OCI-LY1 (cell line): ENCODE results near the gene TXNL1.

Source experiments
- H2AFZ ChIP-seq: fragments of 200-600 bp; sonication (generic), shearing (Covaris generic); 2 replicates; pipeline ENCODE4 v1.6.0; 2014; ENCODE audit warnings: antibody characterized with exemption, mild to moderate bottlenecking, low read length
- H3F3A ChIP-seq: fragments of 200-600 bp; sonication (generic), shearing (Covaris generic); 2 replicates; pipeline ENCODE4 v1.6.0; 2014; ENCODE audit warnings: mild to moderate bottlenecking, antibody characterized with exemption, low read length, moderate library complexity; ENCODE audit not compliant: insufficient read depth
- H3K27ac ChIP-seq: fragments of 200-600 bp; sonication (generic); 2 replicates; pipeline ENCODE4 v1.5.1; 2014; ENCODE audit warnings: low read length, mixed run types, mild to moderate bottlenecking, low read depth; ENCODE audit not compliant: poor library complexity, severe bottlenecking
- H3K27me3 ChIP-seq: fragments of 200-600 bp; sonication (generic); 2 replicates; pipeline ENCODE4 v1.6.0; 2014; ENCODE audit warnings: antibody characterized with exemption, mild to moderate bottlenecking, low read length, moderate library complexity; ENCODE audit not compliant: insufficient read depth
- H3K36me3 ChIP-seq: fragments of 200-600 bp; sonication (generic); 2 replicates; pipeline ENCODE4 v1.6.1; 2014; ENCODE audit warnings: mild to moderate bottlenecking, antibody characterized with exemption, low read length, moderate library complexity, mixed read lengths; ENCODE audit not compliant: insufficient read depth
- H3K4me1 ChIP-seq: fragments of 200-600 bp; sonication (generic); 2 replicates; pipeline ENCODE4 v1.5.1; 2014; ENCODE audit warnings: mild to moderate bottlenecking, low read length, moderate library complexity; ENCODE audit not compliant: insufficient read depth, severe bottlenecking
- H3K4me2 ChIP-seq: fragments of 200-600 bp; sonication (generic), shearing (Covaris generic); 2 replicates; pipeline ENCODE4 v1.6.1; 2014; ENCODE audit warnings: low read length
- H3K4me3 ChIP-seq: fragments of 200-600 bp; sonication (generic); 2 replicates; pipeline ENCODE4 v1.5.1; 2014; ENCODE audit warnings: low read length, low read depth, mild to moderate bottlenecking, mixed read lengths; ENCODE audit not compliant: poor library complexity, severe bottlenecking
- H3K79me2 ChIP-seq: fragments of 200-600 bp; shearing (Covaris generic); 2 replicates; pipeline ENCODE4 v1.6.1; 2016; ENCODE audit warnings: mixed run types, low read length, mixed read lengths; ENCODE audit not compliant: insufficient read depth
- H3K9ac ChIP-seq: fragments of 200-600 bp; sonication (generic), shearing (Covaris generic); 2 replicates; pipeline ENCODE4 v1.6.1; 2014; ENCODE audit warnings: mild to moderate bottlenecking, low read length, mixed read lengths
- H3K9me2 ChIP-seq: fragments of 200-600 bp; sonication (generic), shearing (Covaris generic); 2 replicates; pipeline ENCODE4 v1.6.1; 2014; ENCODE audit warnings: low read depth, mild to moderate bottlenecking, low read length, mixed read lengths
- H3K9me3 ChIP-seq: fragments of 200-600 bp; shearing (Covaris generic); 2 replicates; pipeline ENCODE4 v1.6.1; 2014; ENCODE audit warnings: low read length, mixed read lengths
- H4K20me1 ChIP-seq: fragments of 200-600 bp; sonication (generic), shearing (Covaris generic); 2 replicates; pipeline ENCODE4 v1.6.0; 2016; ENCODE audit warnings: mild to moderate bottlenecking, low read length; ENCODE audit not compliant: insufficient read depth
- CTCF ChIP-seq: fragments of 200-600 bp; sonication (generic), shearing (Covaris generic); IDR thresholded peaks from 2 replicates; pipeline ENCODE4 v1.5.1; 2017; ENCODE audit warnings: mild to moderate bottlenecking, antibody characterized with exemption, low read length, moderate library complexity, mixed read lengths
- EZH2 ChIP-seq: fragments of 200-600 bp; sonication (generic), shearing (Covaris generic); IDR thresholded peaks from 2 replicates; pipeline ENCODE4 v1.8.0; 2017; ENCODE audit warnings: borderline replicate concordance, mixed run types, mild to moderate bottlenecking, antibody characterized with exemption, low read length, moderate library complexity, mixed read lengths

Gene TXNL1

GRCh38 chr18:56676639-56677038 is 38.2 kb upstream of the TXNL1 start:
- 0 out of 2 replicates have a peak, but pooled peaks cover 6% of the 10 kb centered on the region for H3K79me2 ChIP-seq
- H4K20me1 ChIP-seq, result no peaks in the 10 kb centered on the region
- H3F3A ChIP-seq, result no peaks in the 10 kb centered on the region
- no peak overlapping the region for H3K4me2 ChIP-seq
- H3K36me3 ChIP-seq, result peaks cover 14% of the 10 kb centered on the region
- H3K9ac ChIP-seq, result no peak overlapping the region
- no peaks in the 10 kb centered on the region for H3K27me3 ChIP-seq
- no peaks in the 10 kb centered on the region for H3K4me1 ChIP-seq
- no peak overlapping the region for H2AFZ ChIP-seq
- no peaks in the 10 kb centered on the region for H3K9me3 ChIP-seq
- H3K9me2 ChIP-seq, result no peaks in the 10 kb centered on the region
- TF ChIP-seq EZH2 (no peak), CTCF (no peak)
- no peak overlapping the region for H3K4me3 ChIP-seq
- H3K27ac ChIP-seq, result no peak overlapping the region

- Histone ChIP-seq H3K4me1 (peaks cover 6% of the 10 kb centered on the region), H3K27ac (no peak overlapping the region), H4K20me1 (no peaks in the 10 kb centered on the region), H3K79me2 (peaks cover 24% of the 10 kb centered on the region), H3K9ac (no peak overlapping the region), H3F3A (no peaks in the 10 kb centered on the region), H3K36me3 (peaks cover 14% of the 10 kb centered on the region), H3K9me3 (no peaks in the 10 kb centered on the region), H3K27me3 (no peaks in the 10 kb centered on the region), H3K9me2 (no peaks in the 10 kb centered on the region), H3K4me2 (no peak overlapping the region), H3K4me3 (no peak overlapping the region), H2AFZ (no peak overlapping the region)
- TF ChIP-seq CTCF (no peak), EZH2 (no peak)
Observed at GRCh38 chr18:56672981-56673380, 34.6 kb upstream of the TXNL1 start.

- Histone ChIP-seq H3K27me3 (no peaks in the 10 kb centered on the region), H2AFZ (no peak overlapping the region), H3K36me3 (peaks cover 14% of the 10 kb centered on the region), H3K79me2 (peaks cover 24% of the 10 kb centered on the region), H3K9me3 (no peaks in the 10 kb centered on the region), H3K4me2 (no peak overlapping the region), H3K4me3 (no peak overlapping the region), H3F3A (no peaks in the 10 kb centered on the region), H3K9me2 (no peaks in the 10 kb centered on the region), H3K9ac (no peak overlapping the region), H4K20me1 (no peaks in the 10 kb centered on the region), H3K4me1 (peaks cover 6% of the 10 kb centered on the region), H3K27ac (no peak overlapping the region)
- TF ChIP-seq CTCF (no peak), EZH2 (no peak)
Observed at GRCh38 chr18:56672391-56672790, 34.0 kb upstream of the TXNL1 start.
